Measurements from ENCODE around the gene VAV3.
"Not testable (repeated sequence)": the region's sequence is repeated elsewhere in the genome, so short reads cannot be mapped to it uniquely, and the experiment has no call there.

The VAV3 gene, protein sequence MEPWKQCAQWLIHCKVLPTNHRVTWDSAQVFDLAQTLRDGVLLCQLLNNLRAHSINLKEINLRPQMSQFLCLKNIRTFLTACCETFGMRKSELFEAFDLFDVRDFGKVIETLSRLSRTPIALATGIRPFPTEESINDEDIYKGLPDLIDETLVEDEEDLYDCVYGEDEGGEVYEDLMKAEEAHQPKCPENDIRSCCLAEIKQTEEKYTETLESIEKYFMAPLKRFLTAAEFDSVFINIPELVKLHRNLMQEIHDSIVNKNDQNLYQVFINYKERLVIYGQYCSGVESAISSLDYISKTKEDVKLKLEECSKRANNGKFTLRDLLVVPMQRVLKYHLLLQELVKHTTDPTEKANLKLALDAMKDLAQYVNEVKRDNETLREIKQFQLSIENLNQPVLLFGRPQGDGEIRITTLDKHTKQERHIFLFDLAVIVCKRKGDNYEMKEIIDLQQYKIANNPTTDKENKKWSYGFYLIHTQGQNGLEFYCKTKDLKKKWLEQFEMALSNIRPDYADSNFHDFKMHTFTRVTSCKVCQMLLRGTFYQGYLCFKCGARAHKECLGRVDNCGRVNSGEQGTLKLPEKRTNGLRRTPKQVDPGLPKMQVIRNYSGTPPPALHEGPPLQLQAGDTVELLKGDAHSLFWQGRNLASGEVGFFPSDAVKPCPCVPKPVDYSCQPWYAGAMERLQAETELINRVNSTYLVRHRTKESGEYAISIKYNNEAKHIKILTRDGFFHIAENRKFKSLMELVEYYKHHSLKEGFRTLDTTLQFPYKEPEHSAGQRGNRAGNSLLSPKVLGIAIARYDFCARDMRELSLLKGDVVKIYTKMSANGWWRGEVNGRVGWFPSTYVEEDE
- total RNA-seq = 58.8 to 65.3 reads per million in 2 donors

DNA sequence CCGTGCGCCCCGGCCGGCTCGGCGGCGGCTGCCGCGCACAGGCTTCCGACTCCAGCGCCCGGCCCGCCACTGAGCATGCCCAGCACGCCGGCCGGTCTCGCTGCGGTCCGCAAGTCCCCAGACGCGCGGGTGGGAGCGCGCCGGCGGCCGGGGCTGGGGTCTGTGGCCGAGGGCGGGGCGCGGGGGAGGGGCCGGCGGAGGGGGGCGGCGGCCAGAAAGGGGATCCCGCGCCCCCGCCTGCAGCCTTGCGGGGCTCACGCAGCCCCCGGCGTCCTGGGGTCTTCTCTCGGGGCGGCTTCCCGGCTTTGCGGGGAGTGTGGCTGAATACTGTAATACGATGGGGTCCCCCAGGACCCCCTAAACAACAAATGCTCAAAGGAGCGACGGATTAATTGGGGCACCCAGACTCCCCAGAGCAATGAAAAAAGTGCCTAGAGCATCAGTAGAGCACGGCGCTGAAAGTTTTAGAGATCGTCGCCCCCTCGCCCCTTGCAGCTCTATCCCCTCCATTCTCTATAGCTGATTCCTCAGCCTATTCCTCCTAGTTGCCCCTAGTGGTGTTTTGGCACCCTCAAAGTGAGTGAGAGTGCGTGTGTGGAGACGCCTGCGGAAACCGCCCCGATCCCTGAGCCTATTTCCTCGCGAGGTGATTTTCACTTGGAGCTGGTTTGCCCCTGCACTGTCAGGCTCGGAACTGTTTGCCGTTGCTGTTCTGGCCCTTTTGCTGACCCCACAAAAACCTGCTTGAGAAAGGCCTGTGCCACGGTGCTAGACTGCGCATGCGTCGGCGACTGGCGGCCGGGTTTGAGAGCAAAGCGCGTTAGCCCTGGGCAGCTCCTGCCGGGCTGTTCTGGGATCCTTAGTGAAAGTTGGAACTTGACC, at the start of gene VAV3:
VAV3 (minus strand) TSS at position 71 of the 882 bp plus-strand sequence. CDS start 311 bp downstream, outside the sequence.
- DNase-seq = peak; percentile 34

DNA sequence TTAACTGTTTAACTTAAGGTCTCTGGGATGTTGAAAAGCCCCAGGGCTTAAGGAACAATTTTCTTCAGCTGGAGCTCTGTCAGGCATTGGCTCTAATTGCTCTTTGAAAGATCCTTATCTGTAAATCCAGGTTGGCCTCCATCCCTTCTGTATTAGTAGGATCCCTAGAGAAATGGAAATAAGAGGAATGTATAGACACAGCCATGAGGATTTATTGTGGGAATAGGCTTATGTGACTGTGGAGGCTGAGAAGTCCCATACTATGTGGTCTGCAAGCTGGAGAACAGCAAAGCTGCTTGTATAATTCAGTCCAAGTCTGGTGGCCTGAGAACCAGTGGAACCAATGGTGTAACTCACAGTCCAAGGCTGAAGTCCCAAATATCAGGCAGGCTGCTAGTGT, 47.6 kb upstream of the VAV3 start:
- DNase-seq = no peak

DNA sequence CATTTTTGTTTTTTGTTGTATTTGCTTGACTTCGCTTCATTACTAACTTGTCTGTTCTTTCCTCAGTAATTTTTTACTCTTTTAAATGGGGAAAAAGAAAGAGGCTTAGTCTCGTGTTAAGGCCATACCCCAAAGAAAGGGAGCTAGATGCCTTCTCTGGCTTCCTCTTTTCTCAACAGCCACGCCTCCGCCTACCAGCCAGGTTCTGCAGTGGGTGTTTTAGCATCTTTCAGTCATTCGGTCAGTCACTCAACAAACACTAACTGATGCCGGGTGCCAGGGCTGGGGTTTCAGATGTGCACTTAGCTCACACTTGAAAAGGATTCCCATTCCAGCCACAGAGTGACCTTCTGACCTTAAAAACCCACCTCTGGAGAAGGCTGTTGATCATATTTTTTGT, 46.3 kb upstream of the VAV3 start:
- DNase-seq = no peak

DNA sequence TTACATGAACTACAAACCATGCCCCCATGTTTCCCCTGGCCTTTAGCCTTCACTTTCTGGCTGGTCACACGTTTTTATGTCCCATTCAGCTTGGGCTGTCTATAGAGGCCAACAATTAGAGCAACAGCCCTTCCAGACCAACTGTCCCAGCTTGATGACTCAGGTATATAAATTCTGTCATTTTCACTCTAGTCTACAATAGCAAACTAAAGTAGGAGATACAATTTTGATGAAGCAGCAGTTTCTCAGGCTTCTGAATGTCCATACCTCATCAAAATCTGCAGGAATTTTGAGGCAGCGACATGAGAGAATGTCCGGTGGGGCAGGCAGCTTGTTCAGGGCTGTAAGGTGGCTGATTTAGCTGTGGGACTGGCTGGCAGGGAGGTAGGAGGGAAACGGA, 45.6 kb upstream of the VAV3 start:
- DNase-seq = no peak

DNA sequence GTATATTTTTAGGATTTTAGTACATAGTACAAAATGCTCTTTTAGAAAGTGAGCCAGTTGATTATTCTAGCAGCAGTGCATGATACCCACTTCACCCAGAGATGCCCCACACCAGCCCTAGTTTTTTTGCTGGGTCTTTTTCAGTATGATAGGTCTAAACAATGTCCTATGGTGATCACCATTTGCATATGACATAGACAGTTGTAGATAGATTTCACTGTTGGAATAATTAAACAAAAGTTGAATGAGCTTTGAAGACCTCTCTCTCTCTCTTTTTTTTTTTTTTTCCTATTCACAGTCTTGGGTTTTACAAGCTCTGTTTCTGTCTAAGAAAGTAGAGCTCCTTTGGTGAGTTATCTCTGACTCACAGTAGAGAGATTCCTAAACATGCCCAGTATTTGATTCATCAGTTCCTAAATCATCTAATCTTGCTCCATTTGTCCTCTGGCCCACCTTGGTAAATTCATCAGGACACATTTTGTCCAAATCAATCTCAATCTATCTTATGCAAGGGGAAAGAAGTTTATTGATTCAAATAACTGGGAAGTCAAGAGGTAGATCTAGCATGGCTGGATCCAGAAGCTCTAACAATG, 44.7 kb upstream of the VAV3 start:
- DNase-seq = no peak

DNA sequence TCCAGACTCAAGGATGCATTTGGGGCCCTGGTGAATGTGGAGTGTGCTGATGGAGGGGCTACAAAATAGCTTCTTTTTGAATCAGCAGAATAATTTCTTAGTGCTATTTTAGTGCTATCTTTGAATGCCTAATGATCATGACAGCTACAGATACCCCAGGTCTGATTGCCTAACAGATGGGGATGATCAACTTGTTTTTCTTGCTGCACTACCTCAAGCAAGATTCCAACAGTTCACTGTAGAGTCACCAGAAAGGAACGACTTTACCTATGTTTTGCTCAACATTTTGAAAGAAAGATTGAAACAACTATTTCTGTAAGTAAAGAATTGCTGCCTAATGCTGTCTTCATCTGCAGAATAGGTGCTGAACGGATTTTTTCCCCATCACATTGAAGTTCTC, 42.6 kb upstream of the VAV3 start:
- DNase-seq = no peak

DNA sequence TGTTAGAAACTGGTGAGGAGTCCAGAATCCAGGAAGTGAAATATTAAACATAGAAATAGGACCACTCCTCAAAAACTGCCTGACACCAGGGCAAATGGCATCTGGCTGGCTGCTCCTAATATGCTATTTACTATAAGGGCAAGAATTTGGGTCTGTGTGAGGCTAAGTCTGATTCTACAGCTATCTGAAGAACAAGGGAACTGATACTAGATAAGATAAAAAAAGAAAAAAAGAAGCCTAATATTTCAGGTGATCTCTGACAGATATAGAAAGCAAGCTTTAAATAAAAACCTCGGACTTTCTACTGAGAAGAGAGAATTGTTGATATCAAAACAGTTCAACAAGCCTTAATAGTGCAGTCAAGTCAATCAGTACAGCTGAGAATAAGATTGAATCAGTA, 42.1 kb upstream of the VAV3 start:
- DNase-seq = no peak

DNA sequence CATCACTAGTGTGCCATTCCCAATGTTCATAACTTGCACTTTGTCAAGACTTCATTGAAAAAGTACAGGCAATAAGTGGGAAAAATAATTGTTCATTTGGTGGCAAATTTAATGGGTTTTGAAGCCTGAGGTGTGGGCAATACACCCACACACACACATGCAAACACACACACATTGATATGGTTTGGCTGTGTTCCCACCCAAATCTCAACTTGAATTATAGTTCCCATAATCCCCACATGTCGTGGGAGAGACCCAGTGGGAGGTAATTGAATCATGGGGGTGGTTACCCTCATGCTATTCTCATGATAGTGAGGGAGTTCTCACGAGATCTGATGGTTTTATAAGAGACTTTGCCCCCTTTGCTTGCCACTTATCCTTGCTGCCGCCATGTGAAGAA, 39.9 kb upstream of the VAV3 start:
- not testable (repeated sequence) for DNase-seq

DNA sequence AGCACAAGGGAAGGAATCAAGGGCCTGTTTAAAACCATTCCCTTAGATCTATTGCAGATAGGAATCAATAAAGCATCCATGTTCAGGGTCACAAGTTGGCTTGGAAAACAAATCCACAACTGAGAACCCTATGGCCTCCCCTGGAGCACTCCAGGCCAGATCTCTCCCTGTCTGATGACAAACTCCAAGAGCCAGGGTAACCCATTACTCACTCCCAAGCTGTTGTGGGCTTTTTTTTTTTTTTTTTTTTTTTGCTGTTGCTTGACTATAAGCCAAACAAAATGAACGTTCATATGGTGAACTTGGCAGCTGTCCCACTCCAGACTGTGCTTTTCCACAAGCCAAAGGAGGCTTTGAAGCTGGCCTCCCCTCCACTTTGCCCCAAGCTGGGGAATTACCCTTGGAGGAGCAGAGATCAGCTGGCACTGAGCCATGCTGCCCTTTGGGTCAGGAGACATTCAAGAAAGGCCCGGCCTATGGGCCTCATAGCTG, 35.7 kb upstream of the VAV3 start:
- DNase-seq = no peak

DNA sequence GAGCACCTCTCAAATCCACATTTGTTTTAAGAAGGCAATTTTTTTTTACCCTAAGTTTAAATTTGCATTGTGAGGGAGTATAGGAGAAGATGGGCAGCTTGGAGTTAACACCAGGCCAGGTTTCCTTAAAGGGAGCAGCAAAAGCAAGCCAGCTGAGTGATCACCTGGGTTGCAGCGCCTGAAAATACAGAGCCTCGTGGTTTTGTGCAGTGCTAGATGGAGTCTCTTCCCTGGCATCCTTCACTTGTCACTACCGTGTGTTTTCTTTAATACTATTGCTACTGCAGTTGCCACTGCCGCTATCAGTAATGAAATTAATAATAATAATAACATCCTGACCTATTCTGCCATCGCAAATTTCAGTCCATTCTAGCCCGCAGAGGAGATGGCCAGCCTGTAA, 35.2 kb upstream of the VAV3 start:
- no peak for DNase-seq

DNA sequence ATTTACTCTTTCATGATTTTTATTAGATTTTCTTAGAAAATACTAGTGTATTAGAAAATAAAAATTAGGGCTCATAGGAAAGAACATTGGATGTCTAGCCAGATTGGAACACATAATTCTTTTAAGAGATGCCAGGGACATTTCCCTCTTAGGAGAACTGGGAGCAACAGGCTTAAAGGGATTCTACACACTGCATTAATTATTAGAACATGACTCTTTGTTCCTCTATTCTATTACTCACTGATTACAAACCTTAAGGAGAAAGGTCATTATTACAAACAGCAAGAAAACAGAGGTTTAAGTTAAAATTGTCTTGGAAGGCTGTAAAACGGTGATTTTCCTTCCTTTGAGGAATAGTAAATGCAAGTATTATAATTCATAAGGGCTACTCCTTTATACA, 32.9 kb upstream of the VAV3 start:
- DNase-seq = no peak

DNA sequence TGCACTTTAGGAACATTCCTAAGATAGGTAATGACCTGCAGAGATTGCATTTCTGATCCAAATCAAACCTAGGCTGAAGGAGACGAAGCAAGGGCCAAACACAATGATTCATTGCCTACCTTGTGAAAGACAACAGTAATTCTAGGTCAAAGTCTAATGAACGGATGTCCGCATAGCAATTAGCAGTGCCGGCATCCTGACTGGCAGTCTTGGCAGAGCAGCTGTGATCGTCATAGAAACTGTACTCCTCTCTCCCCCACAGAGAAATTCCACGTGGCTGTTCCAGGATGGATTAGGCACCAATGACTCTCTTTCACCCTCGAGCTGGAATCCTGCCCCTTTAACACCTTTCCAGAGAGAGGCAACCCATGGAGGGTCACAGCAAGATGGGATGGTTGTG, 28.9 kb upstream of the VAV3 start:
- DNase-seq = no peak

DNA sequence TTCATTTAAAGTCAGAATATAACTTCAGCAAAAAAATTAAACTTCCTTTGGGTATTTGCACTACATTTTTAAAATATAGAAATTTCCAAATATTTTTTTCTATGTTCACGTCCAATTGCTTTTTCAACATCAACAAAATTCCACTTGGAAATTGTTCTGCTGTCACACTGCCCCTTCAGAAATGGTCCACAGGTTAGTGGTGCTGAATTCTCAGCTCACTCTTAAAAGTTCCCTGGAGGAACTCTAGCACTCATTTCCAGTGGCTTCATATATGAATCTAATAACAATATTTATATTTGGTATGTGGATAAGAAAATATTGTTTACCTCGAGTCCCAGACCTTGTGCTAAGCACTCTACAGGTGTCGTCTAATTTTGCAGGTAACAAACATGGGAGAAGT, 27.4 kb upstream of the VAV3 start:
- DNase-seq = no peak

DNA sequence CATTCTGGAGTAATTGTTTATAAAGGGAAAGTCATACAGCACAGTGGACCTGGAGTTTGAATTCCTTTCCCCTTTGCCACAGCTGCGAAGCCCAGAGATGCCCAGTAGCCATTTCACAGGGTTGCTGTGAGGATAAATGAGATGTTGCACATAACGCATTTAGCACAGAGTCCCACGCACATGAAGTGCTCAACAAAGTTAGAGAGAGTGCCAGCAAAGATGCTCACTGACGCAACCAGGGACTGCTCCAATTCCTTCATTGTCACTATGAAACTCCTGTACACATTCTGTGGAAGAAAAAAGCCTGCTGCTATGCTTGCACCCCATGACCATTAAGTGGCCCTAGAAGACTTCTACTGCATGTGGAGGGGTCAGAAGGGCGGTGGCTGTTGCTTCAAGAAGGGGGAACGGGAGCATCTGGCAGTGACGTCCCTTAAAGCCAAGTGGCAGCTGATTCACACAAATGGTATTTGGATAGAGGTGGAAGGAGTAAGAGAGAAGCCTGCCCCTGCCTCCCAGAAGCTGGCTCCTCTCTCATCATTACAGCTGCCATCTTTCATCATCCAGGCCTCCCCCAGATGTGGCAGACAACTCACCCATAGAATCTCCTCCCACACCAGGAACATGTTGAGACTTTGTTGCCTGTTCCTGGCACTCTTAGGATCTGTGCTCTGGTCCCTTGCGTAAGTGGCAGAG, 26.5 kb upstream of the VAV3 start:
- DNase-seq = no peak

DNA sequence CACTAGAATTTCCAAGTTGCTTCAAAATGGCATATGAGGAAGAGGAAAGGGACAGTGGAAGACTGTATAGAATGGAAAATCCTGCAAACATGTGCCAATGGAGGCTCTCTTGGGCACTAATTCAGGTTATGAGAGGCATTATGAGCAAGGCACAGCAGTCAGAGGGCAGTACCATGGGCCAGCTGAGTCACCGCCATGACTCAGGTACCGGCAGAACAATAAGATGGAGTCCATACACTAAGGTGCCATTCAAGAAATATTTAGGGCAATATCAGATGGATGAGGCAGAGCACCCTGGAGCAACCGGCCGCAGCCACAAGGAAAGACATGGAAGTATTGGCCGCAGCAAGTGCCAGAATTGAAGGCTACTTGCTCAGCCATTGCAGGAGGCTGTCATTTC, 25.6 kb upstream of the VAV3 start:
- DNase-seq = no peak

DNA sequence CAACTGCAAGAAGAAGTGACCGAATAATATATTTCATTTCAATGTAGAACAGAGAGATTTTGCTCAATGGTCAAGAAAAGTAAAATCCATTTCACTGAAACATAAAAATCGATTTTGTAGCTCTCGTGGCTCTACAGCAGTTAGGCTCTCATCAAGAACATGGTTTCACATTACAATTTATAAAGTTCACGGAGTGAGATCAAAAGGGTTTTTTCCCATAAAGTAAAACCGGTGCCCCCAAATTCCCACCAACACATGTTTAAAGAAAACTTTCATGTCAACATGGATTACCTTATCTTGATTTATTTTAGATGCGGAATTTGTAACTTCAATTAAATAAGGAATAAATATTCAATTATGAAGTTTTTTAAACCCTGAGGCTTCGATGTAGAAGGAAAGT, 16.3 kb upstream of the VAV3 start:
- no peak for DNase-seq

DNA sequence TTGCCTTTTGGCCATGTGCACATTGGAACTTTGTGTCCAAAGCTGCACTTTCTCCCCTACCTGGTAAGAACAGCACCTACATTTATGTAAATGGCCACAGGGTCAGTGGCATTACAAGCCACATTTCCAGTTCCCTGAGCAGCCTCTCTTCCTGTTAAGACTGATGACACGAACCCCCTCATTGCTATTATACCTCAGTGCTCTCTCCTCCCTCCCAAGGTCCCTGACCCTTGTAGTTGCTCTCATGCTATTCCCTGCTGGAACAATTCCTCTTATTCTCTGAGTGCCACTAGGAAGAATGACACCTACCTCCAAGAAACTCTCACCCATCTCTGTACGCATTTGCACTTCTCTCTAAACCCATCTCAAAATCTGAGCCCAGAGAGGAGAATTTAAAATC, 14.9 kb upstream of the VAV3 start:
- DNase-seq = no peak

DNA sequence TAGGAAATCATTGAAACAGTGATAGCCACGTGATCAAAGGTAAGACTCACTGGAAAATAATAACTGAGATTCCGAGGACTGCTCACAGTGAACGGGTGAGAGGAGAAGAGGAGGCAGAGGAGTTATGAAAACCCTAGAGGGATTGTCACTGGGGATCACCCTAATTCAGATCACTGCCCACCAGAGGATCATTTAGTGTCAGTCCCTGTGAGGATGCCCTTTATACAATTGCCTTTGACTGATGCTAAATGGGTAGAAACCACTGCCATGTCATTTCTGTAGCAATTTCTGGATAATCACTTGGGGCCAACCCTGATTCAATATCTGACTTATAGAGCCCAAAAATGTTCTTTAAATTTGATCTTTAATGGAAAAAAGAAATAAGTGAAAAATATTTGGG, 14.1 kb upstream of the VAV3 start:
- no peak for DNase-seq

DNA sequence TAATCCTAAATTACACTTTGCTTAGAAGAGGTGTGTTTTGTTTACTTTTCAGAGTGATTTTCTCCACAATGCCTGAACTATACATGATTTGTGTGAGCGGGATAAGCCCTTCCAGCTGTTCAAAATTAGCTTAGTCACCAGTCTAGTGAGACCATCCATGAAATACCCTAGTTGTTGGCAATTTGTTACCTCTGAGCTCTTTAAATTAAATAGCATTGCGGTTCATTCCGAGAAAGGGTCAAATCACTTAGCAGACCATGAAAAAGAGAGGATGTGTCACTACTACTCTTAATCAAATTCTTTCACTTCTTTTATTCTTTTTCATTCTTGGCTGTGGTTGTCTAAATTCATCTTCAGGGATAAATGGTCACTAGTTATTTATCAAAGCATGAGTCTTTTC, 11.9 kb upstream of the VAV3 start:
- no peak for DNase-seq

DNA sequence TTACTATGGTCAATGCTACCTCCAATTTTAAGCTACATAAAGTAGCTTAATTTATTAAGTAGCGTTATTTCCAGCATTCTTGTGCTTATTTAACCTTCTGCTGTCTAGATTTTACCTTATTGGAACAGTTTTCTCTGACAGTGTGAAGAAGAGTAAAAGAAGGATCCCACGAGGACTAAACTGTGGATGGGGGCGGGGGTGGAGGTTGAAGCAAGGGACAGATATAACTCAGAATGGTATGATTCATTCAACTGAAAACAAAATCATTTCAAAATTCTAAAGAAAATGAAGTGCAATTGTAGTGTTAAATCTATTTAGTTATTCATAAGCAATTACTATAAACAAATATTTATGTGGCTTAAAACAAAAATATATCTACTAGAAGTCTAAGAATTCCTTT, 11.5 kb upstream of the VAV3 start:
- DNase-seq = no peak

DNA sequence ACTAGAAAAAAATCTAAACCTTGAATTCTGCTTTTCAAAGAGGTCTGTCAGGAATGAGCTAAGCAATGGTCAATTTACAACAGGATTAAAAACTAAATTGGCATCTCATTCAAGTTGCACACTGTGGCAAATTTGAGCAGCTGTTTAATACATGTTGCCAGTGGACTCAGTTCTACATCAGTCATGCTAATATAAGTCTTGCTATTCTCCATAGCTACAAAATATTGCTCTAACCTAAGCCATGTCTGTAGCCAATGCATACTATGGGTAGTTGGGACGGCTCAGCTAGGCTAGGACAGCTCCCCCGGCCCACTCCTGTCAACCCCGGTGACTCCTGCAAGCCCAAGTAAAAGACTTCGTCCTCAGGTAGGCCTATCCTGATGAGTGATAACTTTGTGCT, 10.9 kb upstream of the VAV3 start:
- DNase-seq = no peak

DNA sequence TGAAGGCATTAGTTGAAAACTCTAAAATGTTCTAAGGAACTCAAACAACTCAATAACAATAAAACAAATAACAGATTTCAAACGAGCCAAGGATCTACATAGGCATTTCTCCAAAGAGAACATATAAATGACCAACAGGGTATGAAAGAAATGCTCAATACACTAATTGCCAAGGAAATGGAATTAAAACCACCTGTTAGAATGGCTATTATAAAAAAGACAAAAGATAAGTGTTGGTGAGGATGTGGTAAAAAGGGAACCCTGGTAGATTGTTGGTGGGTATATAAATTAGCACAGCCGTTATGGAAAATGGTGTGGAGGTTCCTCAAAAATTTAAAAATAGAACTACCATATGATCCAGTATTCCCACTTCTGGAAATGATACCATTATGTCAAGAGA, 9.1 kb upstream of the VAV3 start:
- no peak for DNase-seq

Data from activated gamma-delta T cell (primary cell).